Breast epithelium (tissue), 3 donors: ENCODE results near the gene LMX1A.

ENCODE experiments used
- POLR2A ChIP-seq: fragments of 450-650 bp; IDR thresholded peaks from one replicate; pipeline ENCODE4 v1.6.1; 2016; ENCODE audit warnings: antibody characterized with exemption, mild to moderate bottlenecking, moderate library complexity
- TF ChIP-seq, protein P1 (sequence below), 3 donors: fragments of 450-650 bp; IDR thresholded peaks; one replicate each; pipeline ENCODE4 v1.5.1; 2016 to 2017; ENCODE audit warnings: antibody characterized with exemption in 3 of 3, mild to moderate bottlenecking in 3 of 3, moderate library complexity in 3 of 3

DNA sequence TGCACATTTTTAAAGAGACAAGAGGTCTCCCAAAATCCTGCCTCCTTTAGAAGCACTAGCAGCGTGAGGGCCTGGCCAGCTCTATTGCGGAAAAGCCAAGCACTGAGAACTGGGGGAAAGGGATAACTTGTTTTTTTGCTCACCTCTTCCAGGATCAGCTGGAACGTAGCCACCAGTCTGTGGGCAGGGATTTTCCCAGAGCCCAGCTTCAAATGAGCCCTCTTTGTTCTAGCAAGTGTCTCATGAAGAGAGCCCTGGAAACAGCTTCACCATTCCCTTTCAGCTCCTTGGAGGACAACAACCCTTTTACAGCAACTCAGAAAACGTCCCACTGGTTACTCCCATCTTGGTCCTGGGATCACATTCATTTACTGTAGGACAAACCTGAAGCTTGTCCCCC is 195.4 kb downstream of the LMX1A start:
- TF ChIP-seq, protein P1, sequence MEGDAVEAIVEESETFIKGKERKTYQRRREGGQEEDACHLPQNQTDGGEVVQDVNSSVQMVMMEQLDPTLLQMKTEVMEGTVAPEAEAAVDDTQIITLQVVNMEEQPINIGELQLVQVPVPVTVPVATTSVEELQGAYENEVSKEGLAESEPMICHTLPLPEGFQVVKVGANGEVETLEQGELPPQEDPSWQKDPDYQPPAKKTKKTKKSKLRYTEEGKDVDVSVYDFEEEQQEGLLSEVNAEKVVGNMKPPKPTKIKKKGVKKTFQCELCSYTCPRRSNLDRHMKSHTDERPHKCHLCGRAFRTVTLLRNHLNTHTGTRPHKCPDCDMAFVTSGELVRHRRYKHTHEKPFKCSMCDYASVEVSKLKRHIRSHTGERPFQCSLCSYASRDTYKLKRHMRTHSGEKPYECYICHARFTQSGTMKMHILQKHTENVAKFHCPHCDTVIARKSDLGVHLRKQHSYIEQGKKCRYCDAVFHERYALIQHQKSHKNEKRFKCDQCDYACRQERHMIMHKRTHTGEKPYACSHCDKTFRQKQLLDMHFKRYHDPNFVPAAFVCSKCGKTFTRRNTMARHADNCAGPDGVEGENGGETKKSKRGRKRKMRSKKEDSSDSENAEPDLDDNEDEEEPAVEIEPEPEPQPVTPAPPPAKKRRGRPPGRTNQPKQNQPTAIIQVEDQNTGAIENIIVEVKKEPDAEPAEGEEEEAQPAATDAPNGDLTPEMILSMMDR (IDR thresholded peaks at IDR 0.05), result no peak
- TF ChIP-seq POLR2A, result no peak
